GM18526 (cell line): ENCODE measurements around the gene LRRC53.

Experiments
- POLR2A ChIP-seq: IDR thresholded peaks from 3 replicates; pipeline ENCODE4 v1.6.1; 2011; ENCODE audit not compliant: insufficient read length; ENCODE audit errors: extremely low read depth

Gene LRRC53

GRCh38 chr1:74430342-74430934, 82.0 kb downstream of the LRRC53 start:
- TF ChIP-seq POLR2A, result no peak

DNA sequence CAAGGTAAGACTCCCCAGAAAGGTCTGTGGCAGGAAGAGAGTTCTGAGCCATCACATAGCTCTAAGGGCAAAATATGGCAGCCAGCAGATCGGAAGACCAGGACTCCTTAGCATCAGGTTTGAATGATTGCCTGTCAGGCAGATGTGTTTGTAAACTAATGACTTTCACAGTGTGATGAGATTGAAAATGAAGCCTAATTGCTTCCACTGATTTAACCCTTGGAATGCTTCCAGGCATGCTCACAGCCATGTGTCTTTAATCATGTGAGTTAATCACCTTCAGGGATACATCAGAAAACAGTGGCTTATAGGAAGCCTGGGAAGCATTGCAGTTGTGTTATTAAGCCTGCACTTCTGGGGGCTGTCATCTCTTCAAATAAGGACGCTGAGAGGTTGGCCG, 82.8 kb downstream of the LRRC53 start:
- TF ChIP-seq POLR2A, result no peak

- TF ChIP-seq POLR2A, result no peak
Observed at GRCh38 chr1:74427681-74428080, 84.7 kb downstream of the LRRC53 start.

- TF ChIP-seq POLR2A, result no peak
Observed at GRCh38 chr1:74426208-74426937, 86.0 kb downstream of the LRRC53 start.

DNA sequence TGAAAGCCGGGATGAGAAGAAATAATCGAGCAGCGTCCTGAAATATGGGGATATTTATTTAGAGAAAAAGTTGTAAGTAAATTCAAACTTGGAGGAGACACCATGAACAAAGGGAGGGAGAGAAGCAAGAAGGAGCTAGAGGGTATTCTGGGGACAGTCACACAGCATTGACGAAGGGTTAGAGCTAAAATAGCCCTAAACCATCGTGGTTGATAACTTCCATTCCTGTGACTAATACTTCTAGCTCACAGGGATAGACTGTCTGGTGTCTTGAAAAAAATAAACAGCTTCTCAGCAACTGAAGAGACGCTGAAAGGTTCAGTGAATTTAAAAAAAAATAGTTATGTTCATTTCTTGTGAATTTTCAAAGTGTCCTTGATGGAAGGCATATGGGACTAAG, 86.7 kb downstream of the LRRC53 start:
- TF ChIP-seq POLR2A, result no peak

DNA sequence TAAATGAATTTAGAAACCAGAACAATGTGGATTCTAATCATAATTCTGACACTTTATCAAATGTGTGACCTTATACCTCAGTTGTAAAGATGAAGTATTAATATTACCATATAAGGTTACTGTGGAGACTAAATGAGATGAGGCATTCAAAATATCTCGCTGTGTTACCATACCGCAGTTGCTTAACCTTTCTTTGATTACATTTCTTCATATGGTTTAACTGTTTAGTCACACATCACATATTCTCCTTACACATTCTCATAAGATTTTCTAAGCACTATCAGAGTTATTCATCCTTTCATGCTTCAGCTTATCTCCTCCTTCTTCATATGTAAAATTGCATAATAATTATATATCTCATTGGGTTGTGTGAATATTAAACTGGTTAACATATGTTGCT, 88.9 kb downstream of the LRRC53 start:
- no peak for TF ChIP-seq POLR2A

DNA sequence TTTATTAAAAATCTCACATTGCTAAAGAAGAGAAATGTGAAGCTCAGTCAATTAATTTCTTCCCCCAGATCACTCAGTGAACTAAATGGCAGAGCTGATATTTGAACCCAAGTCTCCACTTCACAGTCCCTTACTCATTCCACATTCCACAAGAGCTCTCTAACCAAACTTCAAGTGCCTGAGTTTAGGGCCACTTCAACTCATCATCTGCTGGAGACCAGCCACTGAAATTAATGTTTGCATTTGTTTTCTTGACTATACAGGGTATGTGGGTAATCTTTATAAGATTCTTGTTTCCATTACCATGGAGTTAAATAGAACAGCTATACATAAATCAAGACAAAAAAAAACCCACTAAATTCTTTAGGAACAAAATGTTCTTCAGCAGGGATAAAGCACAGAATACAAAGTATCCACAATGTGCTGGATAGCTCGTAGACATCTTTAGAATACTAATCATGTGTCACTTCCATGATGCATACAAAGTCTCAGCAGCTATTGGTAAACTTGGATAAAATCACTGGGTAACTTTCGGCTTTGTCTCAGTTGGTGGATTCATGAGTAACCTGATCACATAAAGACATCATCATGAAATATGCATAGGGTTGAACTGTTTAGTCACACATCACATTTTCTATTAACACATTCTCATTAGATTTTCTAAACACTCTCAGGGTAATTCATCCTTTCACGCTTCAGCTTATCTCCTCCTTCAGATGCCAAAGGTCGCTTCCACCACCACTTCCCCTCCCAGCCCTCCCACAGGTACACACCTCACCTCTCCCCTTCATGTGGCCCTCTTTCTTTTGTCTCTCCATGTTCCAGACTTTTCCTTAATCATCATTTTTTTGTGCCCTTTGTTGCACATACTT, 89.8 kb downstream of the LRRC53 start:
- no peak for TF ChIP-seq POLR2A

DNA sequence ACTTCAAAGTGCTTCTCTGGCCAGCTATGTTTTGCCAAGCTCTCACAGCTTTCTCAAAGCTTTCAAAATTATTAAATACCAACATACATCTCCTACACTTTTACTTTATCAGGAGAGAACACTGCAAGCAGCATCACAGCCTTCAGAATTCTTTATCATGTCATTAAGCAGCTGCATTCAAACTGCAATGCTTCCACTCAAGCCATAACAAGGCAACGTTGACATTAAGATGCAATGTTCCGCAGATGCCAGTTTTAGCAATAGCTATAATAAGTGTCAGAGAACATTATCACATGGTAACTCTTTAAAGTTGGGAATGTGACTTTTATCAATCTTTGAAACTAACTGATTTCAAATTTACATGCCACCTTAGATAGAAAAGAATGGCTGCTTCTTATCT, 91.9 kb downstream of the LRRC53 start:
- TF ChIP-seq POLR2A, result no peak
